Activated naive CD8-positive, alpha-beta T cell treated with anti-CD3 and anti-CD28 coated beads, Interleukin-2, amount 50 U/mL, for 24 hours (primary cell): ENCODE data around the gene TXN2.
A peak's percentile ranks its signal among the peaks of the same experiment; 100 is the strongest.

Source experiments
- ATAC-seq: fragments of 150-1000 bp; cut with Tn5 transposase; one replicate; pipeline ENCODE4 v1.10.0; 2021
- DNase-seq: peaks from one replicate; pipeline ENCODE4 v3.0.0; 2021
- H3K27ac Mint-ChIP-seq: one replicate; pipeline ENCODE4 v1.8.0; 2021; ENCODE audit warnings: mild to moderate bottlenecking, mixed read lengths
- H3K27me3 Mint-ChIP-seq: one replicate; pipeline ENCODE4 v1.8.0; 2021; ENCODE audit warnings: mixed read lengths
- H3K36me3 Mint-ChIP-seq: one replicate; pipeline ENCODE4 v1.8.0; 2021; ENCODE audit warnings: low read depth, mixed read lengths
- H3K4me1 Mint-ChIP-seq: one replicate; pipeline ENCODE4 v1.8.0; 2021; ENCODE audit warnings: mixed read lengths
- H3K4me3 Mint-ChIP-seq: one replicate; pipeline ENCODE4 v1.8.0; 2021; ENCODE audit warnings: mild to moderate bottlenecking, moderate library complexity, mixed read lengths
- H3K9me3 Mint-ChIP-seq: one replicate; pipeline ENCODE4 v1.8.0; 2021; ENCODE audit warnings: mixed read lengths

TXN2 gene

DNA sequence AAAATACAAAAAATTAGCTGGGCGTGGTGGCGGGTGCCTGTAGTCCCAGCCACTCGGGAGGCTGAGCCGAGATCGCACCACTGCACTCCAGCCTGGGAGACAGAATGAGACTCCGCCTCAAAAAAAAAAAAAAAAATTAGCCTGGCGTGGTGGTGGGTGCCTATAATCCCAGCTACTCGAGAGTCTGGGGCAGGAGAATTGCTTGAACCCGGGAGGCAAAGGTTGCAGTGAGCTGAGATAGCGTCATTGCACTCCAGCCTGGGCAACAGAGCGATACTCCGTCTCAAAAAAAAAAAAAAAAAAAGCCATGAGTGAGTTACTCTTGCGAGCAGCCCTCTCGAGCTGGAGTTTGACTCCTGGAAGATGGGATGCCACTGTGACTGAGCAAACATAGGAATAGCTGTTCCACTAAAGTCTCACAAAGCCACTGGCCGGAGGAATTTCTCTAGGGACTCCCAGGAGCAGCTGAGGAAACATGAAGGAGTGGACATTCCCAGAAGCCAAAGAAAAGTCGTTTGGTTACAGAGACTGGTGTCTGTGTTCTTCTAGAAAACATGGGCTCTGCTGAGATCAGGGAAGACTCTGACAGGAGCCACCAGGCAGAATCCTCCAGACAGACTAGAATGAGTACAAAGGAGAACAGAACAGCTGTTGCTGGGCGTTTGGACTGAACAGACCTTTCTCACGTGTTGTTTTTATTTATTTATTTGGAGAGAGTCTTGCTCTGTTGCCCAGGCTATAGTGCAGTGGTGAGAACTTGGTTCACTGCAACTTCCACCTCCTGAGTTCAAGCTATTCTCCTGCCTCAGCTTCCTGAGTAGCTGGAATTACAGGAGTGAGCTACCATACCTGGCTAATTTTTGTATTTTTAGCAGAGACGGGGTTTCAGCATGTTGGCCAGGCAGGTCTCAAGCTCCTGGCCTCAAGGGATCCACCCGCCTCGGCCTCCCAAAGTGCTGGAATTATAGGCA, 61.2 kb downstream of the TXN2 start:
- H3K4me3 Mint-ChIP-seq = no peak overlapping the region
- H3K9me3 Mint-ChIP-seq = no peaks in the 10 kb centered on the region
- H3K27me3 Mint-ChIP-seq = no peaks in the 10 kb centered on the region
- H3K4me1 Mint-ChIP-seq = peaks cover 34% of the 10 kb centered on the region
- no peak for DNase-seq
- no peaks in the 10 kb centered on the region for H3K36me3 Mint-ChIP-seq
- no peak for ATAC-seq
- H3K27ac Mint-ChIP-seq = no peak overlapping the region

DNA sequence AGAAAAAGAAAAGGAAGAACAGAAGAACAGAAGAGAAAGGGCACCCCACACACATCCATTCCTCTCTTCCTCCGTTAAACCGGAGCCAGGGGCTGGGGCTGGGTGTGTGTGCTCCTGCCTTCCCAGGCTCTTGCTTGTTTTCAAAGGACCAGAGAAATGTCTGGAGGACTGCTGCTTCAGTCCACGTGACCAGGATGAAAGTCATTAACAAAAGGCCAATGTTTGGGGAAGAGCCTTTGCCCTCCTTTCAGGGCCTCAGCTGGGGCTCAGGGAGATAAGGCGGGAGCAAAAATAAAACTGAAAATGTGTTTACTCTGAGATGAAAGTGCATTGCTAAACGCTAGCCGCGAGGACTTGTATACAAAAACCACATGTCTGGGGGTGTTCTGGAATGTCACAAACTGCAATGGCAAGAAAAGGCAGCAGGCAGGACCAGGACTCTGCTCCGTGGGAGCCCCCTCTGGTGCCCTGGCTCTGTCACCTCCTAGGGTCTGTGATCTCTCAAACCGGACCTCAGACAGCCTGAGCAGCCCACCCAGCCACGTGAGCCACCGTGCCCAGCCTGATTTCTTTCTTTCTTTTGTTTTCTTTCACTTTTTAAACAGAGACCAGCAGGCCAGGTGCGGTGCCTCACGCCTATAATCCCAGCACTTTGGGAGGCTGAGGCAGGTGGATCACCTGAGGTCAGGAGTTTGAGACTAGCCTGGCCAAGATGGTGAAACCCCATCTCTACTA, 62.1 kb downstream of the TXN2 start:
- H3K4me1 Mint-ChIP-seq = peaks cover 29% of the 10 kb centered on the region
- H3K9me3 Mint-ChIP-seq = no peaks in the 10 kb centered on the region
- ATAC-seq (peak; percentile 40), DNase-seq (no peak)
- H3K36me3 Mint-ChIP-seq = no peaks in the 10 kb centered on the region
- H3K4me3 Mint-ChIP-seq = peak overlapping the region; percentile 23
- H3K27me3 Mint-ChIP-seq = no peaks in the 10 kb centered on the region
- H3K27ac Mint-ChIP-seq = peak overlapping the region; percentile 70

DNA sequence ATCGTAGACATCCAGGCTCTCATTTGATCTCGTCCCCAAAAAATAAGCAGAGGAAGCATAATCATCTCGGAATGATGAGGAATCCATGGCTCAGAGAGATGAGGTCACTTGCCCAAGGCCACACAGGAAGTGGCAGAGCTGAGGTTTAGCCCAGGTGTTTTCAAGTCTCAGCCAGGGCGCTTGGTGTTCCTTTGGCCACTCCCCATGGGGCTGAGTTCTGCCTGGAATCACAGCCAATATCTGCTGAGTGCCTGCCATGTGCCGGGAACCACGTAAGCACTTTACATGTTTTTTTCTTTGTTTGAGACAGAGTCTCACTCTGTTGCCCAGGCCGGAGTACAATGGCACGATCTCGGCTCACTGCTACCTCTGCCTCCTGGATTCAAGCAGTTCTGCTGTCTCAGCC, 64.2 kb downstream of the TXN2 start:
- no peak for ATAC-seq
- H3K4me1 Mint-ChIP-seq = peaks cover 32% of the 10 kb centered on the region
- no peaks in the 10 kb centered on the region for H3K36me3 Mint-ChIP-seq
- H3K4me3 Mint-ChIP-seq = no peak overlapping the region
- H3K27me3 Mint-ChIP-seq = no peaks in the 10 kb centered on the region
- H3K27ac Mint-ChIP-seq = no peak overlapping the region
- no peak for DNase-seq
- H3K9me3 Mint-ChIP-seq = no peaks in the 10 kb centered on the region
